Kidney (tissue), 14 donors: Measurements from ENCODE around the gene GIMAP8. TPM values are rescaled to one million over a fixed set of nuclear protein-coding genes. Genes with fewer than 3 reads are reported as not detected.
A peak's percentile ranks its signal among the peaks of the same experiment; 100 is the strongest.

Experiments used
- DNase-seq, 5 donors: peaks; one replicate each; pipeline ENCODE4 v3.0.0-alpha.2; 2013 to 2020
- FAIRE-seq: peaks from 2 replicates; lab custom pipeline; 2012; peaks lifted over from hg19 to GRCh38; lab: Jason Lieb, UNC
- H3K27ac ChIP-seq, 2 donors: one replicate each; pipeline ENCODE4 v1.7.0; 2013; ENCODE audit warnings: low read depth in 2 of 2, low read length in 2 of 2, inconsistent platforms in 1 of 2
- H3K27me3 ChIP-seq: one replicate; pipeline ENCODE4 v1.7.1; 2013; ENCODE audit warnings: low read length, inconsistent platforms; ENCODE audit not compliant: control insufficient read depth, insufficient read depth
- H3K36me3 ChIP-seq, 3 donors: one replicate each; pipeline versions ENCODE4 v1.7.0 to v1.7.1; 2013; ENCODE audit warnings: low read length in 3 of 3, control low read depth in 1 of 3, inconsistent platforms in 1 of 3; ENCODE audit not compliant: insufficient read depth in 3 of 3, control insufficient read depth in 2 of 3
- H3K4me1 ChIP-seq, 3 donors: one replicate each; pipeline versions ENCODE4 v1.7.0 to v1.7.1; 2013; ENCODE audit warnings: low read length in 3 of 3, inconsistent platforms in 1 of 3, low read depth in 1 of 3; ENCODE audit not compliant: control insufficient read depth in 2 of 3, insufficient read depth in 2 of 3
- H3K4me3 ChIP-seq, 3 donors: one replicate each; pipeline versions ENCODE4 v1.7.0 to v1.8.1; 2013; ENCODE audit warnings: low read length in 3 of 3, control low read depth in 1 of 3, inconsistent platforms in 1 of 3
- H3K9ac ChIP-seq, 3 donors: one replicate each; pipeline versions ENCODE4 v1.7.0 to v1.7.1; 2013; ENCODE audit warnings: low read length in 3 of 3, control low read depth in 1 of 3, inconsistent platforms in 1 of 3
- H3K9me3 ChIP-seq, 3 donors: one replicate each; pipeline versions ENCODE4 v1.7.0 to v1.7.1; 2013; ENCODE audit warnings: low read length in 3 of 3, control low read depth in 1 of 3, inconsistent platforms in 1 of 3; ENCODE audit not compliant: control insufficient read depth in 2 of 3, insufficient read depth in 1 of 3
- intact Hi-C: fragments of 100-400 bp; cut with DNase I; formaldehyde crosslinking; loops from one replicate; pipeline ENCODE4 v1.11.1; 2022
- polyA plus RNA-seq: library from polyadenylated mRNA; stranded (reverse); fragments of 350-450 nt; fragmentation: Illumina TruSeq; extraction: RNeasy Lipid Tissue Mini Kit (QIAGEN cat#74804); gene quantifications from one replicate; pipeline ENCODE4 v1.2.3, GENCODE V29; 2014; ENCODE audit warnings: low read depth, low replicate concordance; ENCODE audit not compliant: insufficient read depth
- total RNA-seq: library from RNA; stranded (reverse); fragmentation: NEBNext Ultra II Directional; extraction: Animal tissue kit (Norgen Biotek cat#: 25700); gene quantifications from one replicate; pipeline ENCODE4 v1.2.1, GENCODE V29; 2021
- TF ChIP-seq, protein P1 (sequence below): IDR thresholded peaks from 3 replicates; pipeline ENCODE4 v1.5.1; 2012; ENCODE audit warnings: mild to moderate bottlenecking, moderate library complexity, borderline replicate concordance; ENCODE audit not compliant: insufficient read depth; ENCODE audit errors: extremely low read depth
- donor health status: control.
- donor health status: control.
- donor health status: control.
- donor health status: control.
- donor health status: control.
- donor health status: DM: yes; HTN: yes; CAD: no.
- donor health status: Normal renal cell carcinoma (clear cell type).

Gene GIMAP8
- total and polyA plus RNA-seq, 2 donors from 2014 or later = 10.2 to 24.3 TPM

DNA sequence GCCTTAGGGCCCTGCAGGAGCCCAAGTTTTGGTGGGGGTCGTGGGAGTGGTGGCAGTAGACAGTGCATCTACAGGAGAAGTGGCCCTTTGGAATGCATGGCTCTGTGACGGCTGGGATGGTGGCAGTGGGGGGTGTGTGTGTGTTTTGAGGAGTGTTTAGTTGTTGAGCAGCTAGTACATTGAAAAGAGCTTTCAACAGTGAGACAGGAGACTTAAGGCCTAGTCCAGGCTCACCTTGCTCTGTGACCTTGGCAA is 44.2 kb upstream of the GIMAP8 start:
- Histone ChIP-seq H3K4me1 (peaks cover 5 to 40% (median 33%) of the 10 kb centered on the region in 3 donors), H3K27ac (peak overlapping the region; percentile 91 to 96), H3K36me3 (no peaks in the 10 kb centered on the region), H3K9me3 (no peaks in the 10 kb centered on the region), H3K4me3 (peak overlapping the region; percentile 17 to 79 (median 68)), H3K27me3 (no peaks in the 10 kb centered on the region), H3K9ac (peak overlapping the region; percentile 15 to 95 (median 27))
- TF ChIP-seq, protein P1, sequence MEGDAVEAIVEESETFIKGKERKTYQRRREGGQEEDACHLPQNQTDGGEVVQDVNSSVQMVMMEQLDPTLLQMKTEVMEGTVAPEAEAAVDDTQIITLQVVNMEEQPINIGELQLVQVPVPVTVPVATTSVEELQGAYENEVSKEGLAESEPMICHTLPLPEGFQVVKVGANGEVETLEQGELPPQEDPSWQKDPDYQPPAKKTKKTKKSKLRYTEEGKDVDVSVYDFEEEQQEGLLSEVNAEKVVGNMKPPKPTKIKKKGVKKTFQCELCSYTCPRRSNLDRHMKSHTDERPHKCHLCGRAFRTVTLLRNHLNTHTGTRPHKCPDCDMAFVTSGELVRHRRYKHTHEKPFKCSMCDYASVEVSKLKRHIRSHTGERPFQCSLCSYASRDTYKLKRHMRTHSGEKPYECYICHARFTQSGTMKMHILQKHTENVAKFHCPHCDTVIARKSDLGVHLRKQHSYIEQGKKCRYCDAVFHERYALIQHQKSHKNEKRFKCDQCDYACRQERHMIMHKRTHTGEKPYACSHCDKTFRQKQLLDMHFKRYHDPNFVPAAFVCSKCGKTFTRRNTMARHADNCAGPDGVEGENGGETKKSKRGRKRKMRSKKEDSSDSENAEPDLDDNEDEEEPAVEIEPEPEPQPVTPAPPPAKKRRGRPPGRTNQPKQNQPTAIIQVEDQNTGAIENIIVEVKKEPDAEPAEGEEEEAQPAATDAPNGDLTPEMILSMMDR = no peak
- intact Hi-C loops = no loop called here
- peak in 1 of 5 donors; percentile 44 for DNase-seq
- FAIRE-seq = no peak

DNA sequence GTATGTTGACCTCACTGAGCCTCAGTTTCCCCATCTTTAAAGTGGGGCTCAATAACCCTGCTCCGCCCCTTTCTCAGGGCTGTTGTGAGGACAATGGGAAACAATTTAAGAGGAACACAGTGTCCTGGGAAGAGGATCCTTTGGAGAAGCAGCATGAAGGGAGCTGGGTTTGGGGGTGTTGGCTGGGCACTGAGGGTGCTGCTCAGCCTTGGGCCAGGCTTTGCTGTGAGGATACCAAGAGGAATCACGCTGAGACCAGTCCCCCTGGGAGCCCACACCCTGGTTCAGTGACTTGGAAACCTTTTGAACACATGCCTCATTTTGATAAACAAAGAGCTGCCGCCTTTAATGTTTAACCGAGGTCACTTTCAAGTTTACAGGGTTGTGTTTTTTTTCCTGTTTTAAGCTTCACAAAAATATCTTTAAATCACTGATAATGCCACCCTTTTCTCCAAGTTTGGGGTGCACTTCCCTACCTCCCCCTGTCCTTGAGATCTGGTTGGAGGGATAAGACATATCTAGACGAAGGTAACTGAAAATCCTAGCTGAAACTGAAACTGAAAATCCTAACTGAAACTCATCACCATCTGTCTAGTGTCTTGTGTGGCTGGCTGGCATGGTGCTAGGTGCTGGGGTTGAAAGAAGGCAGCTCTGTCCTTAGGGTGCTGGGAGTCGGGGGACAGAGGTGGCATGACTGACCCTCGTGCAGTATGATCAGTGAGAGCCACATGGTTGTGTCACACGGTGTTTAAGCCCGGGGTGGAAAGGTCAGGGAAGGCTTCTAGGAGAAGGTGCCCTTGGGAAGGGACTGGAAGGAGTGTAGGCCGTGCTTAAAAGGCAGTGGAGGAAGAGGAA is 43.6 kb upstream of the GIMAP8 start:
- Histone ChIP-seq H3K36me3 (no peaks in the 10 kb centered on the region), H3K4me3 (peak overlapping the region; percentile 17 to 79 (median 68)), H3K9ac (peak overlapping the region; percentile 27 to 95 (median 43)), H3K4me1 (peaks cover 5 to 46% (median 39%) of the 10 kb centered on the region in 3 donors), H3K9me3 (no peaks in the 10 kb centered on the region), H3K27me3 (no peaks in the 10 kb centered on the region), H3K27ac (peak overlapping the region; percentile 91 to 96)
- TF ChIP-seq, protein P1 = no peak
- intact Hi-C loops = no loop called here
- FAIRE-seq (no peak), DNase-seq (peak in 3 of 5 donors; percentile 52 to 86 (median 78))

DNA sequence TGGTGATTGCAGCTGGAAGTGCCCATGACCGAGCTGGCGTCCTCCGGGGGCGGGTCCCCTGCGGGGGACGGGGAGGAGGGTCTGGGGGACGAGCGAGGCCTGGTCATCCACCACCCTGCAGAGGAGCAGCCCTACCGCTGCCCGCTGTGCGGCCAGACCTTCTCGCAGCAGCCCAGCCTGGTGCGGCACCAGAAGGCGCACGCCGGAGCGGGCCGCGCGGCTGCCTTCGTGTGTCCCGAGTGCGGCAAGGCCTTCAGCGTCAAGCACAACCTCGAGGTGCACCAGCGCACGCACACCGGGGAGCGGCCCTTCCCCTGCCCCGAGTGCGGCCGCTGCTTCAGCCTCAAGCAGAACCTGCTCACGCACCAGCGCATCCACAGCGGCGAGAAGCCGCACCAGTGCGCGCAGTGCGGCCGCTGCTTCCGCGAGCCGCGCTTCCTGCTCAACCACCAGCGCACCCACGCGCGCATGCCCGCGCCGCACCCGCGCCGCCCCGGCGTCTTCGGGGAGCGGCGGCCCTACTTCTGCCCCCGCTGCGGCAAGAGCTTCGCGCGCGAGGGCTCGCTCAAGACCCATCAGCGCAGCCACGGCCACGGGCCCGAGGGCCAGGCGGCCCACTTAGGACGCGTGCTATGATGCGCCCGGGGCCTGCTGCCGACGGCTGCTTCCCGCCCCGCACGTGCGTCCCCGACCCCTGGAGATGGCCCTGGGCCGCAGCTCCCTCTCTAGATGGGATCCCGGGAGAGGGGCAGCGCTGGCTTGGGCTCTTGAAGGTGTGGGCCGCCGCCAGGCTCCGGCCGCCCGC is 42.6 kb upstream of the GIMAP8 start:
- no peak overlapping the region for H3K9ac ChIP-seq
- no peak overlapping the region for H3K4me3 ChIP-seq
- no peaks in the 10 kb centered on the region for H3K9me3 ChIP-seq
- no peak for DNase-seq
- intact Hi-C loops = no loop called here
- H3K36me3 ChIP-seq = no peaks in the 10 kb centered on the region
- peaks cover 5 to 47% (median 37%) of the 10 kb centered on the region in 3 donors for H3K4me1 ChIP-seq
- TF ChIP-seq, protein P1 = no peak
- no peak for FAIRE-seq
- no peaks in the 10 kb centered on the region for H3K27me3 ChIP-seq
- H3K27ac ChIP-seq = peak overlapping the region; percentile 91 to 96
